HL-60 (cell line): ENCODE measurements around the gene MATR3.
"Not testable (repeated sequence)": the region's sequence is repeated elsewhere in the genome, so short reads cannot be mapped to it uniquely, and the experiment has no call there.

ENCODE experiments used
- DNase-seq, 2 experiments: peaks; one replicate each; pipeline ENCODE4 v3.0.0-alpha.2; 2010 to 2020; ENCODE audit warnings: low read depth in 1 of 2, low spot score in 1 of 2
- H3K27ac ChIP-seq: fragments of 250-450 bp; sonication (Bioruptor Pico); replicated peaks from 2 replicates; pipeline ENCODE4 v1.5.1; 2020; ENCODE audit warnings: mild to moderate bottlenecking, moderate library complexity
- H3K27me3 ChIP-seq: fragments of 250-450 bp; sonication (Bioruptor Pico); 2 replicates; pipeline ENCODE4 v1.5.1; 2021; ENCODE audit warnings: mild to moderate bottlenecking, moderate library complexity; ENCODE audit not compliant: insufficient read depth, poor library complexity, severe bottlenecking
- H3K4me3 ChIP-seq: replicated peaks from 2 replicates; pipeline ENCODE4 v1.5.1; 2011; ENCODE audit warnings: mild to moderate bottlenecking, control low read depth, low read length; ENCODE audit not compliant: insufficient read depth
- CTCF ChIP-seq: IDR thresholded peaks from one replicate; pipeline ENCODE4 v1.5.1; 2011; ENCODE audit warnings: low read length, control low read depth, inconsistent platforms; ENCODE audit not compliant: insufficient read depth
- GABPA ChIP-seq: IDR thresholded peaks from 2 replicates; pipeline ENCODE4 v1.6.1; 2012; ENCODE audit warnings: low read depth
- POLR2AphosphoS5 ChIP-seq: IDR thresholded peaks from 2 replicates; pipeline ENCODE4 v1.6.1; 2012; ENCODE audit warnings: low read depth
- REST ChIP-seq: IDR thresholded peaks from 2 replicates; pipeline ENCODE4 v1.6.1; 2012; ENCODE audit warnings: low read depth; ENCODE audit not compliant: insufficient replicate concordance
- SPI1 ChIP-seq: IDR thresholded peaks from 2 replicates; pipeline ENCODE4 v1.6.1; 2012; ENCODE audit warnings: low read depth, mild to moderate bottlenecking, borderline replicate concordance

The MATR3 gene

GRCh38 chr5:139308797-139309196, 15.3 kb downstream of the MATR3 start:
- no peak overlapping the region for H3K27ac ChIP-seq
- TF ChIP-seq GABPA = no peak
- no peak for TF ChIP-seq SPI1
- TF ChIP-seq POLR2AphosphoS5 = no peak
- TF ChIP-seq REST = no peak
- no peak for TF ChIP-seq CTCF
- DNase-seq = no peak
- H3K27me3 ChIP-seq = no peaks in the 10 kb centered on the region
- no peak overlapping the region for H3K4me3 ChIP-seq

GRCh38 chr5:139310715-139311186, 17.2 kb downstream of the MATR3 start:
- not testable (repeated sequence) for H3K4me3 ChIP-seq, H3K27me3 ChIP-seq, H3K27ac ChIP-seq, DNase-seq

GRCh38 chr5:139312075-139312474, 18.5 kb downstream of the MATR3 start:
- DNase-seq = no peak
- H3K4me3 ChIP-seq = no peak overlapping the region
- TF ChIP-seq GABPA (no peak), POLR2AphosphoS5 (no peak), CTCF (no peak), SPI1 (no peak), REST (no peak)
- H3K27me3 ChIP-seq = no peaks in the 10 kb centered on the region
- no peak overlapping the region for H3K27ac ChIP-seq

- no peak for DNase-seq
- TF ChIP-seq POLR2AphosphoS5 = no peak
- no peak for TF ChIP-seq REST
- no peak for TF ChIP-seq CTCF
- no peak for TF ChIP-seq SPI1
- TF ChIP-seq GABPA = no peak
- H3K27ac ChIP-seq = no peak overlapping the region
- H3K4me3 ChIP-seq = no peak overlapping the region
- no peaks in the 10 kb centered on the region for H3K27me3 ChIP-seq
Measured at GRCh38 chr5:139314276-139314675, 20.7 kb downstream of the MATR3 start.
